Effector memory CD8-positive, alpha-beta T cell (primary cell): ENCODE results near the gene KDM3A.
"Not testable (repeated sequence)": the region's sequence is repeated elsewhere in the genome, so short reads cannot be mapped to it uniquely, and the experiment has no call there.

ENCODE experiments used
- ATAC-seq: fragments of 150-1000 bp; cut with Tn5 transposase; replicated peaks from 2 replicates; pipeline ENCODE4 v1.10.0; 2021; ENCODE audit warnings: mild to moderate bottlenecking, moderate library complexity
- DNase-seq, 3 experiments: peaks; one replicate each; pipeline ENCODE4 v3.0.0; 2021
- H3K27ac Mint-ChIP-seq, 2 donors: one replicate each; pipeline ENCODE4 v1.8.0; 2022; ENCODE audit warnings: mild to moderate bottlenecking in 2 of 2, mixed read lengths in 2 of 2, moderate library complexity in 2 of 2
- H3K27me3 Mint-ChIP-seq, 2 donors: one replicate each; pipeline ENCODE4 v1.8.0; 2022; ENCODE audit warnings: mixed read lengths in 2 of 2
- H3K36me3 Mint-ChIP-seq: one replicate; pipeline ENCODE4 v1.8.0; 2022; ENCODE audit warnings: mild to moderate bottlenecking, moderate library complexity, mixed read lengths; ENCODE audit not compliant: insufficient read depth
- H3K4me1 Mint-ChIP-seq, 2 donors: one replicate each; pipeline ENCODE4 v1.8.0; 2022; ENCODE audit warnings: low read depth in 2 of 2, mixed read lengths in 2 of 2
- H3K4me3 Mint-ChIP-seq, 2 donors: one replicate each; pipeline ENCODE4 v1.8.0; 2022; ENCODE audit warnings: mild to moderate bottlenecking in 2 of 2, mixed read lengths in 2 of 2, moderate library complexity in 2 of 2
- H3K9me3 Mint-ChIP-seq, 2 donors: one replicate each; pipeline ENCODE4 v1.8.0; 2022; ENCODE audit warnings: mixed read lengths in 2 of 2

KDM3A gene

GRCh38 chr2:86489542-86489941 is 48.4 kb downstream of the KDM3A start:
- peak overlapping the region; percentile 5 to 35 for H3K27ac Mint-ChIP-seq
- peaks cover 0 to 6% of the 10 kb centered on the region in 2 donors for H3K4me1 Mint-ChIP-seq
- no peaks in the 10 kb centered on the region for H3K27me3 Mint-ChIP-seq
- H3K9me3 Mint-ChIP-seq: no peaks in the 10 kb centered on the region
- DNase-seq (no peak), ATAC-seq (no peak)
- H3K4me3 Mint-ChIP-seq: no peak overlapping the region
- peaks cover 98% of the 10 kb centered on the region for H3K36me3 Mint-ChIP-seq

GRCh38 chr2:86490245-86490644 is 49.1 kb downstream of the KDM3A start:
- Mint-ChIP-seq H3K4me3 (no peak overlapping the region), H3K27me3 (no peaks in the 10 kb centered on the region), H3K27ac (peak overlapping the region in 1 of 2 donors; percentile 39), H3K36me3 (peaks cover 98% of the 10 kb centered on the region), H3K4me1 (peaks cover 0 to 6% of the 10 kb centered on the region in 2 donors), H3K9me3 (no peaks in the 10 kb centered on the region)
- no peak for ATAC-seq
- no peak for DNase-seq

GRCh38 chr2:86491088-86491487 is 49.9 kb downstream of the KDM3A start:
- H3K9me3 Mint-ChIP-seq: no peaks in the 10 kb centered on the region
- H3K4me1 Mint-ChIP-seq: peaks cover 4 to 6% of the 10 kb centered on the region in 2 donors
- H3K27ac Mint-ChIP-seq: peak overlapping the region in 1 of 2 donors; percentile 39
- DNase-seq (no peak), ATAC-seq (no peak)
- no peaks in the 10 kb centered on the region for H3K27me3 Mint-ChIP-seq
- H3K4me3 Mint-ChIP-seq: no peak overlapping the region
- peaks cover 97% of the 10 kb centered on the region for H3K36me3 Mint-ChIP-seq

- Mint-ChIP-seq H3K4me1 (peaks cover 6 to 10% of the 10 kb centered on the region in 2 donors), H3K27ac (no peak overlapping the region), H3K27me3 (no peaks in the 10 kb centered on the region), H3K9me3 (no peaks in the 10 kb centered on the region), H3K4me3 (no peak overlapping the region), H3K36me3 (peaks cover 97% of the 10 kb centered on the region)
- ATAC-seq (no peak), DNase-seq (no peak)
Measured at GRCh38 chr2:86492048-86492453, 50.9 kb downstream of the KDM3A start.

- not testable (repeated sequence) for H3K4me3 Mint-ChIP-seq, H3K27me3 Mint-ChIP-seq
- peak overlapping the region; percentile 12 to 73 for H3K27ac Mint-ChIP-seq
Measured at GRCh38 chr2:86496391-86496790, 55.2 kb downstream of the KDM3A start.

GRCh38 chr2:86498468-86499260 is 57.5 kb downstream of the KDM3A start:
- Mint-ChIP-seq H3K36me3 (peaks cover 59% of the 10 kb centered on the region), H3K4me3 (no peak overlapping the region), H3K9me3 (peaks cover 7 to 13% of the 10 kb centered on the region in 2 donors), H3K27ac (peak overlapping the region in 1 of 2 donors; percentile 73), H3K27me3 (no peaks in the 10 kb centered on the region), H3K4me1 (peaks cover 8 to 14% of the 10 kb centered on the region in 2 donors)
- ATAC-seq (no peak), DNase-seq (no peak)

More at GRCh38 chr2:86496391-86496790, 55.2 kb downstream of the KDM3A start:
- not testable (repeated sequence) for ATAC-seq, DNase-seq
- peaks cover 7 to 10% of the 10 kb centered on the region in 2 donors for H3K9me3 Mint-ChIP-seq
- peaks cover 6 to 16% of the 10 kb centered on the region in 2 donors for H3K4me1 Mint-ChIP-seq
- peaks cover 75% of the 10 kb centered on the region for H3K36me3 Mint-ChIP-seq

- Mint-ChIP-seq H3K4me1 (peaks cover 8 to 14% of the 10 kb centered on the region in 2 donors), H3K36me3 (peaks cover 59% of the 10 kb centered on the region), H3K9me3 (peaks cover 7 to 13% of the 10 kb centered on the region in 2 donors), H3K27ac (peak overlapping the region in 1 of 2 donors; percentile 73), H3K4me3 (no peak overlapping the region), H3K27me3 (no peaks in the 10 kb centered on the region)
- DNase-seq (no peak), ATAC-seq (no peak)
Measured at GRCh38 chr2:86499326-86499725, 58.2 kb downstream of the KDM3A start.

- peaks cover 7 to 14% of the 10 kb centered on the region in 2 donors for H3K4me1 Mint-ChIP-seq
- H3K27me3 Mint-ChIP-seq: no peaks in the 10 kb centered on the region
- H3K9me3 Mint-ChIP-seq: peaks cover 7 to 13% of the 10 kb centered on the region in 2 donors
- ATAC-seq (no peak), DNase-seq (no peak)
- H3K4me3 Mint-ChIP-seq: no peak overlapping the region
- H3K36me3 Mint-ChIP-seq: peaks cover 54% of the 10 kb centered on the region
- peak overlapping the region in 1 of 2 donors; percentile 72 for H3K27ac Mint-ChIP-seq
Measured at GRCh38 chr2:86500325-86501083, 59.3 kb downstream of the KDM3A start.

- H3K27ac Mint-ChIP-seq: no peak overlapping the region
- no peaks in the 10 kb centered on the region for H3K9me3 Mint-ChIP-seq
- DNase-seq (no peak), ATAC-seq (no peak)
- H3K27me3 Mint-ChIP-seq: no peaks in the 10 kb centered on the region
- H3K4me3 Mint-ChIP-seq: no peak overlapping the region
- peaks cover 2 to 11% of the 10 kb centered on the region in 2 donors for H3K4me1 Mint-ChIP-seq
- H3K36me3 Mint-ChIP-seq: peaks cover 55% of the 10 kb centered on the region
Measured at GRCh38 chr2:86507600-86507999, 66.4 kb downstream of the KDM3A start.

GRCh38 chr2:86510436-86510933 is 69.3 kb downstream of the KDM3A start:
- no peak for ATAC-seq
- Mint-ChIP-seq H3K4me3 (no peak overlapping the region), H3K27ac (no peak overlapping the region), H3K9me3 (no peaks in the 10 kb centered on the region), H3K36me3 (peaks cover 36% of the 10 kb centered on the region), H3K4me1 (peaks cover 2 to 11% of the 10 kb centered on the region in 2 donors), H3K27me3 (no peaks in the 10 kb centered on the region)
- DNase-seq: no peak

GRCh38 chr2:86512034-86512433 is 70.9 kb downstream of the KDM3A start:
- H3K4me3 Mint-ChIP-seq: no peak overlapping the region
- H3K36me3 Mint-ChIP-seq: peaks cover 20% of the 10 kb centered on the region
- DNase-seq: no peak
- H3K27ac Mint-ChIP-seq: no peak overlapping the region
- H3K4me1 Mint-ChIP-seq: peaks cover 2 to 11% of the 10 kb centered on the region in 2 donors
- H3K27me3 Mint-ChIP-seq: no peaks in the 10 kb centered on the region
- H3K9me3 Mint-ChIP-seq: no peaks in the 10 kb centered on the region
- ATAC-seq: no peak

GRCh38 chr2:86512892-86513291 is 71.7 kb downstream of the KDM3A start:
- Mint-ChIP-seq H3K9me3 (no peaks in the 10 kb centered on the region), H3K4me1 (peaks cover 2 to 11% of the 10 kb centered on the region in 2 donors), H3K36me3 (peaks cover 15% of the 10 kb centered on the region), H3K27me3 (no peaks in the 10 kb centered on the region), H3K4me3 (no peak overlapping the region), H3K27ac (no peak overlapping the region)
- DNase-seq (no peak), ATAC-seq (no peak)

- DNase-seq (no peak), ATAC-seq (no peak)
- H3K4me1 Mint-ChIP-seq: peaks cover 2 to 9% of the 10 kb centered on the region in 2 donors
- H3K27me3 Mint-ChIP-seq: no peaks in the 10 kb centered on the region
- H3K36me3 Mint-ChIP-seq: peaks cover 8% of the 10 kb centered on the region
- H3K9me3 Mint-ChIP-seq: no peaks in the 10 kb centered on the region
- H3K27ac Mint-ChIP-seq: no peak overlapping the region
- no peak overlapping the region for H3K4me3 Mint-ChIP-seq
Measured at GRCh38 chr2:86513948-86514660, 72.9 kb downstream of the KDM3A start.
